ENCODE results near the gene FAM217B.

- no peak for TF ChIP-seq CTCF (IDR thresholded peaks at IDR 0.05)
- TF ChIP-seq POLR2A (IDR thresholded peaks at IDR 0.05; ENCODE audit: low read depth), result no peak
- TF ChIP-seq POLR2AphosphoS5 (IDR thresholded peaks at IDR 0.05), result no peak
These were observed 48.0 kb downstream of the FAM217B start for GRCh38 chr20:59988141-59988540.

Measured in esophagus muscularis mucosa (tissue), 3 donors.